PC-9 (cell line): ENCODE measurements around the gene RBM8A.

Experiments
- EZH2 ChIP-seq: fragments of 200-600 bp; sonication (generic); IDR thresholded peaks from 2 replicates; pipeline ENCODE4 v1.8.0; 2017; ENCODE audit warnings: antibody characterized with exemption, low read depth
- TF ChIP-seq, protein P1 (sequence below): fragments of 200-600 bp; sonication (generic); conservative IDR thresholded peaks from 2 replicates; pipeline ENCODE4 v1.6.1; 2017; ENCODE audit warnings: mixed run types, antibody characterized with exemption, mild to moderate bottlenecking, moderate library complexity

DNA sequence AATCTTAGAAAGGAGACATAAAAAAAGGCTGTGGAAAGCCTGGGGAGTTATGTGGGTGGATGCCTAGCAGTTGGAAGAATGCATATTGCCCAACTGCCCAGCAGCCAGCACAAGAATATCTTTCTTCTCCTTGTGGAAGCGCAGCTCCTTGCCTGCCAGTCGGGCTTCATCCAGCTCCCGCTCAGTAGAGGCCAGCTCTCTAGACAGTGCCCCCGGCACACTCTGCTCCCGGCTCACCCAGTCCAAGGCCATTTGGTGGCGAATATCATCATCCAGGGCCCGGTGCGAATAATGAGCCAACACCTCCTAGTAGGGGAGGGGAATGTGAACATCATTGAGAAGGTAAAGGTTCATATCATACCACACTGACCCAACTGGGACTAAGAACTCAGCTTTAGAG is 9.0 kb upstream of the RBM8A start:
- TF ChIP-seq, protein P1, sequence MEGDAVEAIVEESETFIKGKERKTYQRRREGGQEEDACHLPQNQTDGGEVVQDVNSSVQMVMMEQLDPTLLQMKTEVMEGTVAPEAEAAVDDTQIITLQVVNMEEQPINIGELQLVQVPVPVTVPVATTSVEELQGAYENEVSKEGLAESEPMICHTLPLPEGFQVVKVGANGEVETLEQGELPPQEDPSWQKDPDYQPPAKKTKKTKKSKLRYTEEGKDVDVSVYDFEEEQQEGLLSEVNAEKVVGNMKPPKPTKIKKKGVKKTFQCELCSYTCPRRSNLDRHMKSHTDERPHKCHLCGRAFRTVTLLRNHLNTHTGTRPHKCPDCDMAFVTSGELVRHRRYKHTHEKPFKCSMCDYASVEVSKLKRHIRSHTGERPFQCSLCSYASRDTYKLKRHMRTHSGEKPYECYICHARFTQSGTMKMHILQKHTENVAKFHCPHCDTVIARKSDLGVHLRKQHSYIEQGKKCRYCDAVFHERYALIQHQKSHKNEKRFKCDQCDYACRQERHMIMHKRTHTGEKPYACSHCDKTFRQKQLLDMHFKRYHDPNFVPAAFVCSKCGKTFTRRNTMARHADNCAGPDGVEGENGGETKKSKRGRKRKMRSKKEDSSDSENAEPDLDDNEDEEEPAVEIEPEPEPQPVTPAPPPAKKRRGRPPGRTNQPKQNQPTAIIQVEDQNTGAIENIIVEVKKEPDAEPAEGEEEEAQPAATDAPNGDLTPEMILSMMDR, result no peak
- no peak for TF ChIP-seq EZH2
